ENCODE data around the gene CTSD.

CTSD gene

DNA sequence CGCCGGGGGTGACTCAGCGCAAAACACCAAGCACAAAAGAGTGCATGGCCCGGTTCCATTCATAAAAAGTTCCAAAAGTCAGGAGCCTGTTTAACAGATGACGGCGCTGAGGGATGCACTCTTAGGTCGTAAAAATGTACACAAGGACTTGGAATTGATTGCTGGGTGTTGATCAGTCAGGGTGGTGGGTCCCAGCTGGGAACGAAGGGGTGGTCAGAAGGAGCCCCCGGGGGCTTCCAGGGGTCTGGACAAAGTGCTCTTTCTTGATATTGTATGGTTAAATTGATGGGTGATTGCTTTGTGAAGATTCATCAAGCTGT, 34.1 kb downstream of the CTSD start:
- no peak for DNase-seq

DNA sequence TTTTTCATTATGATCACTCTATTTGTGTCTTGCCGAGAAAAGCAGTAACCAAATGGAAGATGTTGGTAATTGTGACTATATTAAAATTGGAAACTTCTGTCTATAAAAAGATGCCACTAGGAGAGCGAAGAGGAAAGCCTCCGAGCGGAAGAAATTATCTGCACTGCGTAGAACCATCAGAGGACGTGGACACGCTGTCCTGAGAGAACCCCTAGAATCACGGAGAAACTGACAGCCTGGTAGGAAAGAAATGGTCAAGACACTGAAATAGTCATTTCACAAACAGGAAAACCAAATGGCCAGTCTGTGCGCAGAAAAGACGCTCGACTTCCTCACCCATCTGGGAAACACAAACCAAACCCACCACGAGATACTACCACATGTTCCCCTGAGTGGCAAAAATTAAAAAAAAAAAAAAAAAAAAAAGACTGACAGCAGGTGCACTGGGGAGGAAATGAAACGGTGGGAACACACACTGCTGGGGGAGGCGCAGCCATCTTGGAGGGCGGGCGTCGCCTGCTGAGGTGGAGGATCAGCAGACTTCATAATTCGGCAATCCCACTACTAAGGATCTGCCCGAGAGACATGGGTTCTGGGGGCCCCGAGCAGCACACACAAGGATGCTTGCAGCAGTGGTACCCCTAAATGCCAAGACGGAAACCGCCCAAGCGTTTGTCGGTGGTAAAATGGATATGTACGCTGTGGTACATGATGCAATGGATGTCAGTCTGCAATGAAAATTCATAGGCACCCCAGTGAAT, 34.6 kb downstream of the CTSD start:
- DNase-seq, result no peak

DNA sequence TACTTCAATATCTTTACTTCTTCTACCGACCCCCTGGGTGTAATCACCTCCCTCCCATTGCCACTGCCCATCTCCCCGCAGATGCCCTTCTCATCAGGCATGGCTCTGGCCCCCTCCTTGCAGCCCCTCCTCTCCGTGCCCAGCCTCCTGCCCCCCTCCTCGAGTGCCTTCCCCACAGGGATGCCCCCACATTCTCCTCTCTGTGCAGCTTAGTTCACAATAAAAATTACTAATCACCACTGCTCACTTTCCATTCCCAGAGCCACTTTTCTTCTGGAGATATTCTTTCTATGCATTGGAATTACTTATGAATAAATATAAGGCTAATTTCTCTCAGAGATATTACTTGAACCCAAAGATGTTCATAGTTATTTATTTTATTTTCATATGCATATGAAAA, 35.4 kb downstream of the CTSD start:
- DNase-seq, result no peak

DNA sequence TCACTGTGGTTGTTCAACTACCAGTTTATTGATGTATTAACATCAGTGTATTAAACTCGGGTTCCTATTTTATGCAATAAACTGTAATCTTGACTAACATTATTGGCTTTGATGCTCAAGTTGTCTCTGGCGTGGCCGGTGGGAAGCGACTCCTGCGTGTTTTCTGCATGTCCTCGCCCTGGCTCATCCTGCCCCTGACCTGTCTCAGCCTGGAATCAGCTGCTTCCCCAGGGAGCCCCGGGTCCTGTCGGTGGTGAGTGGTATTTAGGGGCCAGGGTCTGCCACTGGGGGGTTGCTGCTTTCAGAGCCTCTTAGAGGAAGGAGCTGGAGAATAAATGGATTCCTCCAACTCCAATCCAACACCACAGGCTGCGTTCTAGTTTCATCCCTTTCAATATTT, 35.9 kb downstream of the CTSD start:
- no peak for DNase-seq

DNA sequence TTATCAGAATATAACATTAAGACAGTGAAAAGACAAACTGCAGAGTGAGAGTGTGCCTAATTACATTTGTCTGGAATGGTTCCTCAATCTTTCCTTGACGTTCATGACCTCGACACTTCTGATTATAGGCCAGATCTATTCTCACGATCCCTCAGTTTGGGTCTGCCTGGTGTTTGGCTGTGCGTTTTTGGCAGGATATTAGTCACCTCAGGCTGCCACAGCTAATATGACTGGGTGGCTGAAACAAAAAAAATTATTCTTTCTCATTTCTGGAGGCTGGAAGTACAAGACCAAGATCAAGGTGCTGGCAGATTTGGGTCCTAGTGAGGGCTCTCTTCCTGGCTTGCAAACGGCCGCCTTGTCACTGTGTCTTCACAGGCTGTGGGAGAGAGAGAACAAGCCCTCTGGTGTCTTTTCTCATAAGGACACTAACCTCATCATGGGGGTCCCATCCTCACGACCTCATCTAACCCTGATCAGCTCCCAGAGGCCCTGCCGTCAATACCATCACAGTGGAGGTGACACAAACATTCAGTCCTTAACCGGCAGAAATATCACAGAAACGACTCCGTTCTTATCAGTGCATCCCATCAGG, 36.5 kb downstream of the CTSD start:
- no peak for DNase-seq

DNA sequence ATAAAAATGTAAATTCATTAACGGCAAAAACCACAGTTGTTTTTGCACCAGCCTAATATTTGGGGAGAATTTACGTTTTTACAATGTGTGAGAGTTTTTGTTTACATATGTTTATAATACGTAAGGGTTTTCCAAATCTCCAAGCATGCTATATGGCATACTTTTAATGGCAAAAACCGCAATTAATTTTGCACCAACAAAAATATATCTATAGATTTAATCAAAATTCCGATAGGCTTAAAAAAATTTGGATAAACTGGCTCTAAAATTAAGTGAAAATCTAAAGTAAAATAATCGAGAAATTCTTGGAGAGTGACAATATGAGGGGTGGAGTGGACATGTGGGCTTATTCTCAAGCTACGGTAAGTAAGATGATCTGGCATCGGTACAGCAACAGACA, 43.9 kb downstream of the CTSD start:
- DNase-seq, result no peak

DNA sequence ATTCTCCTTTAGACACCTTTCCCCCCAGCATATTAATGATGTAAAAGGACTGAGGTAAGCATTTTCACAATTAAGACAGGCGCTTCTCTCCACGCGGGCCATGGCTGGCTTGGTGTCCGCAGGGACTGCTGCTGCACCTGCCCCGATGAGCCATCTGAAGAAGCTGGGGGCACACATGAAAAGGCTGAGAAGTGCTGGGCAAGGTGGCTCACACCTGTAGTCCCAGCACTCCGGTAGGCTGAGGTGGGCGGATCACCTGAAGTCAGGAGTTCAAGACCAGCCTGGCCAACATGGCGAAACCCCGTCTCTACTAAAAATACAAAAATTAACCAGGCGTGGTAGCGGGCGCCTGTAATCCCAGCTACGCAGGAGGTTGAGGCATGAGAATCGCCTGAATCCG, 45.4 kb downstream of the CTSD start:
- no peak for DNase-seq

DNA sequence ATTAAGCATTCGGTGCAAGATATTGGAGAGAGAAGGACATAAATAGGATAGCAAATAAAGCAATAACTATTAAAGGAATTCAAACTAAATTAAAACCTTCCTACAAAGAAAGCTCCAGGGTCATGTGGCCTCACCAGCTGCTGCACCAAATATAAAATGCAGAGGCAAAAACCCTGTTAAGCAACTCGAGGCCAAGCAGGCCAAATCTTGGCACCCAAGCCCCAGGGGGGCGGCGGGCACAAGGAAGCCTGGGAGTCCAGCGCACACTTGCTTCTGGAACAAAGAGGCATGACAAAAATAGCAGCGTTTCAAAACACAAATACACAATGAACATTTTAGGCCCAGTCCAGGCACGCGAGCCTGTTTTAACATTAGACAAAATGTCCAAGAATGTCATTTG, 46.0 kb downstream of the CTSD start:
- DNase-seq, result no peak

DNA sequence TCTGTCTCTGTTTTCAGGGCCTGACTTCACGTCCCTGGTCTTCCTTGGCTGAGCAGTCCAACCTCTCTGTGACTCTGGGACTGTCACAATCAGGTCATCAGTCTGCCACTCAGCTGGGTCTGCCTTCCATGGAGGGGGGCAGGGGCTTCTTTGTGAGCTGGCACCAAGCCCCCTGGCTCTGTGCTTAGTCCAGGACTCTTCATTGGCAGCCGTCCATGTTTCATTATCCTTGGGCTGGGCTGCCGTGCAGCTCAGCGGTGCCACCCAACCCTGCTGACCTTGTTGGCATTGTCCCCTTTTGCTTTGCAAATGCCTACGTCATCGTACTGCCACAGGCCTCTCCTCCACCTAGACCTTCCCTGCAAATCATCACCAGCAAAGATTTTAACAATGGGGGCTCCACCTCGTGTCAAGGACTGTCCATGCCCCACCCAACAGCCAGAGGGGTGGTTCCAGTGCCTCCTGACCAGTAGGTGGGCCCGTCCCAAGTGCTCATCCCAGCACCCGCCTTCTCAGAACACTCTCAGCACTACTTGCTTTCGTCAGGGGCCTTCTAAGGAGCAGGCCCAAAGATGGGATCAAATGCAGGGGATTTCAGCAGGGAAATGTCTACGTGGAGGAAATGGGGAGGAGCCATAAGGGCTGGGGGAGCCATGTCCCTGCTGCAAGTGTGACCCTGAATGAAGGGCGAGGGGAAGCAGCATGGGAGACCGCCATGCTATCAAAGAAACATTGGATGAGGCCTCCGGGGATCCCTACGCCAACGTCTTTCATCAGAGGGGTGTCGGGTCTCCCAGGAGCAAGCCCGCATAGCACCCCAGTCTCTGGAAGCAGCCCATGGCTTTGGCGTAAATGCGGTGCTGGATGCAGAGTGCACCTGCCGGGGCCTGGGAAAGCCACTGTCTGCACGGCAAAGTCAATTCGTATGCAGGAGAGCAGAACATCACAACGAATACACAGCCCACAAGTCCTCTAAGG, 48.5 kb downstream of the CTSD start:
- DNase-seq, result no peak

DNA sequence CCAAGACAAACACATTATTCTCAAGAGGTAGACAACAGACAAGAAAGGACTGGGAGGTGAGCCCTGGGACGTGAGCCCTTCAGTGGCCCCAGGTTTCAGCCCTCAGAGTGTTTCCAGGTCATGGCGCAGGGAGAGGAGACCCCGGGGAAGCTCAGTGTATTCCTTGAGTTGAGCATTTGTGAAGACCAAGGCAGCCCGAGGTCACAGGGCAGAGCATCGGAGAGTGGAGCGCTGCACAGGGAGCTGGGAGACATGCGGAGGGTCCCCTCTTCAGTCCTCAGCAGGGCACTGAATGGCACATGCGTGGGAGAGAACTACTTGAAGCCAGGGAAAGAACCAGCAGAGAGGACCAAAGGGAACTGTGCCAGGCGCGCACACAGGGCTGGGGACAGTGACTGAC, 55.0 kb downstream of the CTSD start:
- no peak for DNase-seq

DNA sequence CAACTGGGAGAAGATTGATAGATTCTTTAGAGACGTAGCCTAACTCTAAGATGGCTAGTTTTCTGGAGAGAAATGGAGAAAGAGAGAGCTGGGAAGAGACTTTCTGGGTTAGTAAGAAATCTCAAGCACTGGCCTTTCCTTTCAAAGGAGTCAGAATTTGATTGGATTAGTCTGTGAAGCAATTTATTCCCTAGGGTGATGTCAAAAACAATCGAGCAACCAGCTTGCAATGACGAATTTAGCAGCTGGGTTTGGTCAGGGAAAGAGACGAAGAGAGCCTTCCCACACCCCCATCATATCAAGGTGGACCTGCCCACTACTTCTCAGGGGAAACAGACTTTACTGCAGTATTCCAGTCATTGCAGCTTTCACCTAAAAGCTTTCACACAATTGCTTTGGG, 56.0 kb downstream of the CTSD start:
- no peak for DNase-seq

DNA sequence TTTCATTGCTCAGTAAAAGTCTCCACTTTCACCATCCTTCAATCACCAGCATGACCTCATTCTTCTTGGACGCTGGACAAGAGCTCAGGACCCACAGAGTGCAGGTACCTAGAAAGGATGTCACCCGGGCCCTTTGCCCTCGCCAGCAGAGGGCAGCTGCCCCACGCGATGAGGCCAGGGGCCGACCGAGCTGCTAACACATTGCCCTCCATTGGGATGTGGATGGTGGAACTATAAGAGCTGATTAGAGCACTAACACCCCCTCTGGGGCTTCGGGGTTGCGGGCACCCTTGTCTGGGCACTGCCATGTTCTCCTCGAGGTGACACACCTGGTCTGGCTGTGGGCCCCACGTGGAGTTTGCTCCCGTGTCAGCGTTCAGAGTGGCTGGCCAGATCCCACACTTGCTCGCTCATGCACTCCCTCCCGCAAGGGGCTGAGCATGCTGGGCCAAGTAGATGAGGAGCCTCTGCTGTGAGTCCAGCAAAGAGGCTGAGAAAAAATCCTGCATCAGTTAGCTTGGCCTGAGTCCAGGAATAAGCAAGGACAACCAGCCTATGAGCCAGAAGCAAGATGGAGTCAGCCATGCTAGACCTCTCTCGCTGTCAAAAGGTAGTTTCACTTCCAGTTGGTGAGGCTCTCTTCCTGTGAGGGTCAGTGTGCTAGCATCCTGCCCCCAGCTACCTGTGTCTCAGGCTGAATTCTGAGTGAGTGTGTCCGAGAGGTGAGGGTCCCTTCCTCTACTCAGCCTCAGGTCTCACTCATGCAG, 56.9 kb downstream of the CTSD start:
- DNase-seq, result no peak

DNA sequence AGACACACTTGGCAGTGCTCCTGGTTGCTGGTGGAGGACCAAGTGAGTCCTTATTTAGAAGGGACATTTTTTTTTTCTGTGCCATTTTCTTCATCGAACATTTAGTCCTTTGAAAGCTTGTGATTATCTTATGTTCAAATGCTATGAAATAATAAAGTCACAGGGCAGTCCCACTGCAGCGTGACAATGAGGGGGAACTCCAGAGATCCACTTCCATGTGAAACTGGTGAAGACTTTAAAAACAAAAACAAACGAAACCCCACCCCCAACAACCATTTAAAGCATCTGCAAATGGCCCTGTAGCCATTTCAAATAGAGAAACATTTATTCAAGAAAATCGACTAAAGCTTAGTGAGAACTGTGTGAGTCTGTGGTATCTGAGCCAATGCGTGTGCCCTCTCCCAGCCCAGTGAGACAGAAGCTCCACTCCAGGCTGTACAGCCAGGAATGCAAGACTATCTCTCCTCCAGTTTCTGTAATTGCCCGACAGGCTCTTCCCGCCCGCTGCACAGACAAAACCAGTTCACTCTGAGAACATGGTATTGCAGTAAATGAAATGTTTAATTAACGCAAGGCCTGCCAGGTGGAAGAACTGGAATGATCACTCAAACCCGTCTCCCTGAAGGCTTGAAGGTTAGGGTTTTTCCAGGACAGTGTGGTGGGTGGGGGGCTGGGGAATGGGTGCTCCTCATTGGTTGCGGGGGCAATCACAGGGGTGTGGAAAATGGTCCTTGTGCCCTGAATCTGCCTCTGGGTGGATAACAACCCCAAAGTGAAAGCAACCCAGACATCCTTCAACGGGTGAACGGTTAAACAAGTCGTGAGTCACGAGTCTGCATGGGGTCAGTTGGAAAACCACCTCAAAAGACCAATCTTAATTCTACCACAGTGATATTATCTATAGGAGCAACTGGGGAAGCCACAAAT, 58.3 kb downstream of the CTSD start:
- DNase-seq, result no peak

DNA sequence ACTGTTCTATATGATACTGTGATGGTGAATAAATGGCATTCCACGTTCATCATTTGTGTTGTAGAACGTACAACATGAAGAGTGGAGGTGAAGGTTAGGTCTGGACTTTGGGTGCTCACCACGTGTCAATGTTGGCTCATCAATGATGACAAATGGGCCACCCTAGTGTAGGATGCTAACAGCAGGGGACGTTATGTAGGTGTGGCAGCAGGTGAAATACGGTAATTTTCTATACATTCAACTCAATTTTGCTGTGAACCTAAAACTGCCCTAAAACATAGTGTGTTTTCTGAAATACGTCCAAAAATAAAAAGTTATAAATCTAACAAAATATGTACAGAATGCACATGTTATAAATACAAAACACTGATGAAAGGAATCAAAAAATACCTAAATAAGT, 60.6 kb downstream of the CTSD start:
- DNase-seq, result no peak

Data from fibroblast of skin of back (primary cell).